PC-3 (cell line): ENCODE data around the gene MAPK9. TPM values are rescaled to one million over a fixed set of nuclear protein-coding genes. Genes with fewer than 3 reads are reported as not detected.

Experiments
- ATAC-seq: fragments of 200-7000 bp; cut with Tn5 transposase; 2 replicates; pipeline ENCODE4 v1.9.1; 2020; ENCODE audit warnings: mild to moderate bottlenecking, moderate library complexity
- BruUV-seq: library from RNA; stranded (reverse); fragments of 400-500 nt; replicated peaks from 2 replicates; lab custom pipeline; 2021; lab: Mats Ljungman, UMichigan
- CTCF ChIA-PET: fragments of 300-600 bp; sonication (Branson Sonifier 250); formaldehyde crosslinking; loops from one replicate; lab custom pipeline; 2022; ENCODE audit warnings: antibody characterized with exemption; lab: Charles Lee
- POLR2A ChIA-PET: fragments of 300-600 bp; sonication (Branson Sonifier 250); formaldehyde crosslinking; loops from one replicate; lab custom pipeline; 2022; ENCODE audit warnings: antibody characterized with exemption; ENCODE audit not compliant: unreplicated experiment; lab: Charles Lee
- DNase-seq: peaks from one replicate; pipeline ENCODE4 v3.0.0-alpha.2; 2015
- H2AFZ ChIP-seq: fragments of 300-600 bp; sonication (generic); 2 replicates; pipeline ENCODE4 v1.6.0; 2016; ENCODE audit warnings: antibody characterized with exemption, low read length
- H3F3A ChIP-seq: fragments of 300-600 bp; sonication (generic); one replicate; pipeline ENCODE4 v1.6.0; 2017; ENCODE audit warnings: antibody characterized with exemption, low read length, control low read depth, mild to moderate bottlenecking; ENCODE audit not compliant: unreplicated experiment
- H3K27ac ChIP-seq: fragments of 300-600 bp; sonication (generic); 2 replicates; pipeline ENCODE4 v1.5.1; 2016; ENCODE audit warnings: mild to moderate bottlenecking, low read length
- H3K27me3 ChIP-seq: fragments of 300-600 bp; sonication (generic); 2 replicates; pipeline ENCODE4 v1.6.1; 2016; ENCODE audit warnings: low read length, mixed read lengths
- H3K36me3 ChIP-seq: fragments of 300-600 bp; sonication (generic); 2 replicates; pipeline ENCODE4 v1.6.1; 2016; ENCODE audit warnings: low read depth, mixed run types, low read length, mixed read lengths
- H3K4me1 ChIP-seq: fragments of 300-600 bp; sonication (generic); 2 replicates; pipeline ENCODE4 v1.5.1; 2016; ENCODE audit warnings: low read length; ENCODE audit not compliant: insufficient read depth
- H3K4me2 ChIP-seq: fragments of 300-600 bp; sonication (generic); 2 replicates; pipeline ENCODE4 v1.6.0; 2016; ENCODE audit warnings: low read length
- H3K4me3 ChIP-seq: fragments of 300-600 bp; sonication (generic); 2 replicates; pipeline ENCODE4 v1.5.1; 2016; ENCODE audit warnings: mild to moderate bottlenecking, low read length, mixed read lengths
- H3K79me2 ChIP-seq: fragments of 300-600 bp; sonication (generic); 2 replicates; pipeline ENCODE4 v1.6.1; 2017; ENCODE audit warnings: low read length, mixed read lengths
- H3K9ac ChIP-seq: fragments of 300-600 bp; sonication (generic); 2 replicates; pipeline ENCODE4 v1.6.0; 2016; ENCODE audit warnings: mild to moderate bottlenecking, low read length
- H3K9me2 ChIP-seq: fragments of 300-600 bp; sonication (generic); replicated peaks from 2 replicates; pipeline ENCODE4 v1.6.1; 2016; ENCODE audit warnings: mixed run types, low read length, mixed read lengths
- H3K9me3 ChIP-seq: fragments of 300-600 bp; sonication (generic); 2 replicates; pipeline ENCODE4 v1.6.1; 2016; ENCODE audit warnings: low read length, mixed read lengths
- H4K20me1 ChIP-seq: fragments of 300-600 bp; sonication (generic); 2 replicates; pipeline ENCODE4 v1.6.1; 2016; ENCODE audit warnings: low read length, mixed read lengths
- EZH2 ChIP-seq: fragments of 300-600 bp; sonication (generic); IDR thresholded peaks from one replicate; pipeline ENCODE4 v1.6.1; 2017; ENCODE audit warnings: antibody characterized with exemption, mild to moderate bottlenecking, low read length; ENCODE audit not compliant: unreplicated experiment
- EZH2phosphoT487 ChIP-seq: fragments of 300-600 bp; sonication (generic); IDR thresholded peaks from 2 replicates; pipeline ENCODE4 v1.6.1; 2018; ENCODE audit warnings: mild to moderate bottlenecking, antibody characterized with exemption, low read length, borderline replicate concordance
- intact Hi-C: fragments of 100-400 bp; cut with micrococcal nuclease; formaldehyde crosslinking; loops from 2 replicates; pipeline ENCODE4 v1.9.0; 2023
- total RNA-seq: library from RNA; depleted of rRNA; stranded (reverse); fragments of >200 nt; gene quantifications from 2 replicates; pipeline ENCODE4 v1.2.3, GENCODE V29; 2014
- TF ChIP-seq, protein P1 (sequence below): fragments of 300-600 bp; sonication (generic); conservative IDR thresholded peaks from 2 replicates; pipeline ENCODE4 v1.5.1; 2017; ENCODE audit warnings: antibody characterized with exemption, low read depth, mild to moderate bottlenecking, low read length

The MAPK9 gene
- total RNA-seq, 1 experiment from 2014 or later, result 26.5 TPM

DNA sequence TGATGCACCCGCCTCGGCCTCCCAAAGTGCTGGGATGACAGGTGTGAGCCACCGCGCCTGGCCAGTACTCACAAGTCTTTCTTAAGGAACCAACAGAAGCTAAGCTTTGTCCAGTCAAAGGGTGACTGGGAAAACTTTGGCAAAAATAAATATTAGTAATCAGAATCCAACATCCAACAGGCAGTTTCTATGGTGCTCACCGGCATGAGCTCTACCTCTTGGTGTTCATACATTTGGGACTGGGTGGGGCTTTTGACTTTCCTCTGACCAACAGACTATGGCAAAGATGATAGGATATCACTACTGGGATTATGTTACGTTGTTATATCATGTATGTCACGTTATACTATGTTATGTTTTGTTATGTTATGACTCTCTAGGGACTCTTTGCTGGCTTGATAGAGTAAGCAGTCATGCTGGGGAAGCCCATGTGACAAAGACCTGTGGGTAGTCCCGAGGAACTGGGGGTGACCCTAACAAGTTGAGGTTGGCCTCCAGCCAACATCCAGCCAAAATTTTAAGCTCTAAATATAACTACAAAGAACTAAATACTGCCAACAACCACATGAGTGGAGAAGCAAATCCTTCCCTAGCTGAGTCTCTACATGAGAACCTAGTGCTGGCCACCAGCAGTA lies 88.8 kb downstream of the MAPK9 start:
- Histone ChIP-seq H3K4me2 (no peak overlapping the region), H3K9me3 (no peaks in the 10 kb centered on the region), H3K4me3 (no peak overlapping the region), H2AFZ (no peak overlapping the region), H3K4me1 (no peaks in the 10 kb centered on the region), H3K9me2 (no peaks in the 10 kb centered on the region), H3K36me3 (no peaks in the 10 kb centered on the region), H3K79me2 (no peaks in the 10 kb centered on the region), H3F3A (no peaks in the 10 kb centered on the region), H3K27me3 (no peaks in the 10 kb centered on the region), H3K9ac (no peak overlapping the region), H3K27ac (no peak overlapping the region), H4K20me1 (no peaks in the 10 kb centered on the region)
- intact Hi-C loops, result no loop called here
- ATAC-seq (no peak), DNase-seq (no peak)
- ChIA-PET CTCF (no interaction called here), POLR2A (no interaction called here)
- TF ChIP-seq, protein P1, sequence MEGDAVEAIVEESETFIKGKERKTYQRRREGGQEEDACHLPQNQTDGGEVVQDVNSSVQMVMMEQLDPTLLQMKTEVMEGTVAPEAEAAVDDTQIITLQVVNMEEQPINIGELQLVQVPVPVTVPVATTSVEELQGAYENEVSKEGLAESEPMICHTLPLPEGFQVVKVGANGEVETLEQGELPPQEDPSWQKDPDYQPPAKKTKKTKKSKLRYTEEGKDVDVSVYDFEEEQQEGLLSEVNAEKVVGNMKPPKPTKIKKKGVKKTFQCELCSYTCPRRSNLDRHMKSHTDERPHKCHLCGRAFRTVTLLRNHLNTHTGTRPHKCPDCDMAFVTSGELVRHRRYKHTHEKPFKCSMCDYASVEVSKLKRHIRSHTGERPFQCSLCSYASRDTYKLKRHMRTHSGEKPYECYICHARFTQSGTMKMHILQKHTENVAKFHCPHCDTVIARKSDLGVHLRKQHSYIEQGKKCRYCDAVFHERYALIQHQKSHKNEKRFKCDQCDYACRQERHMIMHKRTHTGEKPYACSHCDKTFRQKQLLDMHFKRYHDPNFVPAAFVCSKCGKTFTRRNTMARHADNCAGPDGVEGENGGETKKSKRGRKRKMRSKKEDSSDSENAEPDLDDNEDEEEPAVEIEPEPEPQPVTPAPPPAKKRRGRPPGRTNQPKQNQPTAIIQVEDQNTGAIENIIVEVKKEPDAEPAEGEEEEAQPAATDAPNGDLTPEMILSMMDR, result no peak
- TF ChIP-seq EZH2phosphoT487 (no peak), EZH2 (no peak)
- no TSS peak for BruUV-seq

DNA sequence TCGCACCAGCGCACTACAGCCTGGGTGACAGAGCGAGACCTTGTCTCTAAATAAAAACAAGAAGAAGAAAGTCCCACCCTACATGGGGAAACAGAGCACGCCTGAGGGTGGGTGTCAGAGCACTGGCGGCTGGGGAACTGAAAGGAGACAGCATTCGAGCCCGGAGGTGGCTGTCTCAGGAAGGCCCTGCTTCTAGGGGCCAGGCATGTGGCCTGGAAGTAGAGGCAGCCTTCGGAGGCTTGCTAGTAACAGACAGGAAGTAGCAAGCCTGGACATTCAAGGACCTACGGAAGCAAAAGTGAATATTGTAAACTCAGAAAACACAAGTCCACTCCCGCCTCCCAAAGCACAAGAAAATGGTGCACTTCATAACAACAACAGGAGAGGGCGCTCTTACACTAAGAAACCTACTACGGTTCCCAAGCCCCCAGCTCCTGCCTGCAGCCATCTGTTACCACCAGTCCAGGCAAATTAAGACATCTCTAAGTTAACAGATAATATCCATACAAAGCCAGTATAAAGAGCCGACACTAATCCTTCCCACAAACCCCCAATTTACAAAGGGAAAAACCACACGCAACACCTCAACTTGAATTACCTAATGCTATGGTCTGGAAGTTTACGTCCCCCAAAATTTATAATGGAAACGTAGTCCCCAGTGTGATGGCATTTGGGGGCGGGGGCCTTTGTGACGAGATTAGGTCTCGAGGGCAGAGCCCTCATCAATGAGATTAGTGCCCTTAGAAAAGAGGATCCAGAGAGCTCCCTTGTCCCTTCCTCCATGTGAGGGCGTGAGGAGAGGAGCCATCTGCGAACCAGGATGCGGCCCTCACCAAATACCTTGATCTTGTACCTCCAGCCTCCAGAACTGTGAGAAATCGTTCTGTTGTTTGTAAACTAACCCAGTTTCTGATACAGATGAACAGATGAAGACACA lies 90.6 kb downstream of the MAPK9 start:
- Histone ChIP-seq H3K9ac (no peak overlapping the region), H3K36me3 (no peaks in the 10 kb centered on the region), H2AFZ (no peak overlapping the region), H3K27me3 (no peaks in the 10 kb centered on the region), H3K9me3 (no peaks in the 10 kb centered on the region), H3K4me2 (no peak overlapping the region), H3F3A (no peaks in the 10 kb centered on the region), H3K27ac (no peak overlapping the region), H3K4me3 (no peak overlapping the region), H4K20me1 (no peaks in the 10 kb centered on the region), H3K79me2 (no peaks in the 10 kb centered on the region), H3K4me1 (no peaks in the 10 kb centered on the region), H3K9me2 (no peaks in the 10 kb centered on the region)
- intact Hi-C loops, result no loop called here
- POLR2A ChIA-PET, result no interaction called here
- no peak for ATAC-seq
- TF ChIP-seq, protein P1, result peak; percentile 64
- TF ChIP-seq EZH2 (no peak), EZH2phosphoT487 (no peak)
- CTCF ChIA-PET, result no interaction called here
- no TSS peak for BruUV-seq
- DNase-seq, result peak; percentile 48

DNA sequence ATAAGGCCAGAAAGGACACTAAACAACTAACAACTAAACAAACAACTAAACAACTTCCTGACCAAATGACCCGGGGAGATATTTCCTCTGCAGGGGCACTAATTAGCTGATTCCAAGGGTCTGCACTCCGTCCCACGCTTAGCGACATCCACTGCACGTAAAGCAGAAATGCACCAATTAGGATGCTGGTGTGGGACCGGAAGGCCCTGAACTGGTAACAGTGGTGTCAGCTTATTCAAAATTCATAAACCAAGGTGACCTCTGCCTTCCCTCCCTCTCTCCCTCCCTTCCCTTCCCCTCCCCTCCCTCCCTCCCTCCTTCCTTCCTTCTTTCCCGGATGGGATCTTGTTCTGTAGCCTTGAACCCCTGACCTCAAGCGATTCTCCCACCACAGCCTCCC lies 92.5 kb downstream of the MAPK9 start:
- Histone ChIP-seq H3K9me2 (no peaks in the 10 kb centered on the region), H3K79me2 (no peaks in the 10 kb centered on the region), H3K9me3 (no peaks in the 10 kb centered on the region), H3K27me3 (no peaks in the 10 kb centered on the region), H3K4me2 (no peak overlapping the region), H4K20me1 (no peaks in the 10 kb centered on the region), H3K27ac (no peak overlapping the region), H3F3A (no peaks in the 10 kb centered on the region), H3K4me3 (no peak overlapping the region), H3K36me3 (no peaks in the 10 kb centered on the region), H3K9ac (no peak overlapping the region), H3K4me1 (no peaks in the 10 kb centered on the region), H2AFZ (no peak overlapping the region)
- ATAC-seq, result no peak
- no peak for DNase-seq
- CTCF ChIA-PET, result interaction anchor here (0.6 kb wide), 1 partner anchor 192 kb away, joined by 4 read pairs; no protein-coding TSS in a partner anchor
- TF ChIP-seq EZH2, result no peak
- no peak for TF ChIP-seq EZH2phosphoT487
- TF ChIP-seq, protein P1, result no peak
- intact Hi-C loops, result no loop called here
- BruUV-seq, result no TSS peak
- POLR2A ChIA-PET, result no interaction called here
